SK-N-SH (cell line): ENCODE measurements around the gene LIN52.

Experiments
- CTCF ChIP-seq: fragments of 200-600 bp; sonication (generic); IDR thresholded peaks from 2 replicates; pipeline ENCODE4 v1.6.1; 2017; ENCODE audit warnings: antibody characterized with exemption, mild to moderate bottlenecking, moderate library complexity
- EP300 ChIP-seq, 2 experiments: IDR thresholded peaks; 2 replicates each; pipeline versions ENCODE4 v1.4.0 to v1.6.1; 2012; ENCODE audit warnings: borderline replicate concordance in 1 of 2, low read depth in 1 of 2, low read length in 1 of 2
- FOXM1 ChIP-seq: IDR thresholded peaks from 2 replicates; pipeline ENCODE4 v1.4.0; 2012; ENCODE audit warnings: low read depth, mild to moderate bottlenecking
- JUND ChIP-seq: IDR thresholded peaks from 2 replicates; pipeline ENCODE4 v1.4.0; 2012
- MXI1 ChIP-seq: IDR thresholded peaks from 2 replicates; pipeline ENCODE4 v1.6.1; 2012; ENCODE audit warnings: mild to moderate bottlenecking, low read depth, low read length, improper control_type of control experiment
- NFIC ChIP-seq: IDR thresholded peaks from 2 replicates; pipeline ENCODE4 v1.4.0; 2012; ENCODE audit warnings: borderline replicate concordance
- NRF1 ChIP-seq: IDR thresholded peaks from 2 replicates; pipeline ENCODE4 v1.6.1; 2012; ENCODE audit warnings: low read depth, mild to moderate bottlenecking, low read length
- SMC3 ChIP-seq: IDR thresholded peaks from 2 replicates; pipeline ENCODE4 v1.6.1; 2012; ENCODE audit warnings: low read depth, low read length, improper control_type of control experiment
- ZBTB33 ChIP-seq: IDR thresholded peaks from 2 replicates; pipeline ENCODE4 v1.4.0; 2012; ENCODE audit warnings: low read depth, borderline replicate concordance

GRCh38 chr14:74038020-74038859 is 46.5 kb upstream of the LIN52 start:
- peak; percentile 79 for TF ChIP-seq CTCF
- TF ChIP-seq EP300 (IDR thresholded peaks at IDR 0.05; ENCODE audit: borderline replicate concordance in 1 of 2, low read depth in 1 of 2, low read length in 1 of 2), result no peak
- no peak for TF ChIP-seq ZBTB33
- no peak for TF ChIP-seq NRF1
- TF ChIP-seq FOXM1, result no peak
- no peak for TF ChIP-seq SMC3
- no peak for TF ChIP-seq NFIC
- no peak for TF ChIP-seq JUND
- no peak for TF ChIP-seq MXI1
